PFSK-1 (cell line): Measurements from ENCODE around the gene ELL2.

Source experiments
- FOXP2 ChIP-seq: optimal IDR thresholded peaks from 2 replicates; pipeline ENCODE3; 2011; ENCODE audit warnings: borderline replicate concordance, control low read depth, inconsistent platforms; ENCODE audit not compliant: insufficient read depth; ENCODE audit errors: extremely low read length, extremely low read depth
- POLR2AphosphoS5 ChIP-seq: IDR thresholded peaks from 2 replicates; pipeline ENCODE4 v1.6.1; 2012; ENCODE audit warnings: low read depth, mild to moderate bottlenecking, control low read depth, low read length, moderate library complexity
- REST ChIP-seq, 2 experiments: IDR thresholded peaks; 2 replicates each; pipeline versions ENCODE4 v1.6.1 to v1.8.0; 2011 to 2012; ENCODE audit warnings: low read depth in 2 of 2, low read length in 2 of 2, control low read depth in 1 of 2, inconsistent platforms in 1 of 2, mild to moderate bottlenecking in 1 of 2, moderate library complexity in 1 of 2; ENCODE audit not compliant: insufficient read depth in 1 of 2
- SIN3A ChIP-seq: IDR thresholded peaks from 2 replicates; pipeline ENCODE4 v1.6.1; 2012; ENCODE audit warnings: mild to moderate bottlenecking, low read length, moderate library complexity, borderline replicate concordance; ENCODE audit not compliant: insufficient read depth
- TAF1 ChIP-seq: IDR thresholded peaks from 2 replicates; pipeline ENCODE4 v1.6.1; 2012; ENCODE audit warnings: low read length, control low read depth, borderline replicate concordance; ENCODE audit not compliant: insufficient read depth

Gene ELL2

GRCh38 chr5:95925378-95925744 lies 36.3 kb downstream of the ELL2 start:
- TF ChIP-seq TAF1 (no peak), POLR2AphosphoS5 (no peak), REST (IDR thresholded peaks at IDR 0.05; ENCODE audit: insufficient read depth in 1 of 2, low read depth in 2 of 2, low read length in 2 of 2) (no peak), SIN3A (no peak), FOXP2 (no peak)

GRCh38 chr5:95924720-95925377 lies 36.8 kb downstream of the ELL2 start:
- TF ChIP-seq REST (IDR thresholded peaks at IDR 0.05; ENCODE audit: insufficient read depth in 1 of 2, low read depth in 2 of 2, low read length in 2 of 2), result no peak
- no peak for TF ChIP-seq TAF1
- TF ChIP-seq POLR2AphosphoS5, result no peak
- no peak for TF ChIP-seq FOXP2
- no peak for TF ChIP-seq SIN3A

- no peak for TF ChIP-seq REST (IDR thresholded peaks at IDR 0.05; ENCODE audit: insufficient read depth in 1 of 2, low read depth in 2 of 2, low read length in 2 of 2)
- TF ChIP-seq FOXP2, result no peak
- no peak for TF ChIP-seq TAF1
- TF ChIP-seq POLR2AphosphoS5, result no peak
- TF ChIP-seq SIN3A, result no peak
Observed at GRCh38 chr5:95923918-95924544, 37.6 kb downstream of the ELL2 start.

- no peak for TF ChIP-seq POLR2AphosphoS5
- TF ChIP-seq TAF1, result no peak
- TF ChIP-seq SIN3A, result no peak
Observed at GRCh38 chr5:95922798-95923197, 38.9 kb downstream of the ELL2 start.

GRCh38 chr5:95921501-95921900 lies 40.1 kb downstream of the ELL2 start:
- TF ChIP-seq POLR2AphosphoS5 (no peak), TAF1 (no peak), FOXP2 (no peak), SIN3A (no peak), REST (IDR thresholded peaks at IDR 0.05; ENCODE audit: insufficient read depth in 1 of 2, low read depth in 2 of 2, low read length in 2 of 2) (no peak)
